A549 (cell line): ENCODE results near the gene TIPARP. TPM values are rescaled to one million over a fixed set of nuclear protein-coding genes. Genes with fewer than 3 reads are reported as not detected.

Experiments
- ATAC-seq, 2 experiments: fragments of 200-7000 bp in 1 of 2; fragments of >200 bp in 1 of 2; cut with Nextera tagmentation in 1 of 2; cut with Tn5 transposase in 1 of 2; 3 replicates each; pipeline versions ENCODE4 v1.8.0 to v1.9.1; 2018 to 2020; ENCODE audit warnings: mild to moderate bottlenecking in 1 of 2, moderate library complexity in 1 of 2
- CTCF ChIA-PET: fragments of 300-600 bp; sonication (Branson Sonifier 250); formaldehyde crosslinking; extraction: SDS; loops from one replicate; lab custom pipeline; 2021; ENCODE audit warnings: antibody characterized with exemption, inconsistent platforms; lab: Yijun Ruan, JAX
- POLR2A ChIA-PET: fragments of 350-600 bp; formaldehyde crosslinking; extraction: SDS; loops from one replicate; lab custom pipeline; 2021; ENCODE audit warnings: antibody characterized with exemption, inconsistent platforms; lab: Yijun Ruan, JAX
- DNase-seq, 2 experiments: peaks; one replicate each; pipeline versions ENCODE4 v3.0.0 to v3.0.0-alpha.2; 2011 to 2016; ENCODE audit warnings: low read depth in 1 of 2, low spot score in 1 of 2
- FAIRE-seq: peaks from 2 replicates; lab custom pipeline; 2011; peaks lifted over from hg19 to GRCh38; lab: Jason Lieb, UNC
- H3K27ac ChIP-seq, 2 experiments: fragments of >200 bp; sonication (Bioruptor Twin); formaldehyde crosslinking; 3 replicates each; pipeline ENCODE4 v1.5.1; 2016 to 2017
- H3K4me1 ChIP-seq: fragments of >200 bp; sonication (Bioruptor Twin); formaldehyde crosslinking; 3 replicates; pipeline ENCODE4 v1.6.1; 2016
- H3K4me2 ChIP-seq: fragments of >200 bp; sonication (Bioruptor Twin); formaldehyde crosslinking; 3 replicates; pipeline ENCODE4 v1.6.1; 2016
- H3K4me3 ChIP-seq: fragments of >200 bp; sonication (Bioruptor Twin); formaldehyde crosslinking; 3 replicates; pipeline ENCODE4 v1.5.1; 2016
- H3K9me3 ChIP-seq: fragments of >200 bp; sonication (Bioruptor Twin); formaldehyde crosslinking; 3 replicates; pipeline ENCODE4 v1.6.1; 2016
- CHD4 ChIP-seq: fragments of 200-600 bp; sonication (generic); IDR thresholded peaks from 2 replicates; pipeline ENCODE4 v1.6.1; 2016; ENCODE audit warnings: antibody characterized with exemption, mild to moderate bottlenecking, borderline replicate concordance
- EHMT2 ChIP-seq: fragments of 200-600 bp; sonication (generic); IDR thresholded peaks from 2 replicates; pipeline ENCODE4 v1.6.1; 2016; ENCODE audit warnings: antibody characterized with exemption, low read depth, mild to moderate bottlenecking, moderate library complexity
- ESRRA ChIP-seq: fragments of 150-350 bp; IDR thresholded peaks from 2 replicates; pipeline ENCODE4 v1.6.1; 2014; ENCODE audit warnings: mild to moderate bottlenecking, low read length, borderline replicate concordance
- FOSB ChIP-seq: fragments of 250-450 bp; sonication (Bioruptor Pico); IDR thresholded peaks from 2 replicates; pipeline ENCODE4 v1.5.0; 2020; ENCODE audit warnings: mild to moderate bottlenecking, moderate library complexity
- FOXS1 ChIP-seq: fragments of 250-450 bp; sonication (Bioruptor Pico); IDR thresholded peaks from 2 replicates; pipeline ENCODE4 v1.5.0; 2020; ENCODE audit warnings: mild to moderate bottlenecking, moderate library complexity
- HDAC2 ChIP-seq: fragments of 200-600 bp; sonication (generic); IDR thresholded peaks from 2 replicates; pipeline ENCODE4 v1.6.1; 2016
- HOXA7 ChIP-seq: fragments of 250-450 bp; sonication (Bioruptor Pico); IDR thresholded peaks from 2 replicates; pipeline ENCODE4 v1.5.0; 2020; ENCODE audit warnings: mild to moderate bottlenecking, moderate library complexity
- HOXB13 ChIP-seq: fragments of 250-450 bp; sonication (Bioruptor Pico); IDR thresholded peaks from 2 replicates; pipeline ENCODE4 v1.5.0; 2020; ENCODE audit warnings: low read depth, mild to moderate bottlenecking, moderate library complexity
- HOXB5 ChIP-seq: fragments of 250-450 bp; sonication (Bioruptor Pico); IDR thresholded peaks from 2 replicates; pipeline ENCODE4 v1.5.0; 2020; ENCODE audit warnings: mild to moderate bottlenecking, moderate library complexity
- JUN ChIP-seq, 2 experiments: fragments of >200 bp; sonication (Bioruptor Twin); formaldehyde crosslinking; IDR thresholded peaks; 2 replicates in 1 of 2; 3 replicates in 1 of 2; pipeline ENCODE4 v1.6.1; 2016 to 2017
- JUNB ChIP-seq: fragments of >200 bp; sonication (Bioruptor Twin); formaldehyde crosslinking; IDR thresholded peaks from 2 replicates; pipeline ENCODE4 v1.6.1; 2016
- KDM1A ChIP-seq: fragments of 200-600 bp; sonication (generic); IDR thresholded peaks from 2 replicates; pipeline ENCODE4 v1.6.1; 2016; ENCODE audit warnings: low read depth, mild to moderate bottlenecking
- KDM5A ChIP-seq: fragments of 200-600 bp; sonication (generic); IDR thresholded peaks from 2 replicates; pipeline ENCODE4 v1.6.1; 2016; ENCODE audit warnings: antibody characterized with exemption, mild to moderate bottlenecking
- MAFK ChIP-seq: fragments of 450-650 bp; IDR thresholded peaks from 2 replicates; pipeline ENCODE4 v1.6.1; 2014; ENCODE audit not compliant: partially characterized antibody
- MAZ ChIP-seq: fragments of 150-350 bp; IDR thresholded peaks from 2 replicates; pipeline ENCODE4 v1.6.1; 2014; ENCODE audit warnings: antibody characterized with exemption, low read depth, low read length, borderline replicate concordance
- NFE2L2 ChIP-seq: fragments of 150-350 bp; conservative IDR thresholded peaks from 2 replicates; pipeline ENCODE4 v1.6.1; 2014; ENCODE audit warnings: low read length
- NPAS2 ChIP-seq: fragments of 250-450 bp; sonication (Bioruptor Pico); IDR thresholded peaks from 2 replicates; pipeline ENCODE4 v1.8.0; 2022; ENCODE audit warnings: mild to moderate bottlenecking, moderate library complexity, borderline replicate concordance
- NR3C1 ChIP-seq: fragments of >200 bp; sonication (Bioruptor Twin); formaldehyde crosslinking; IDR thresholded peaks from 3 replicates; pipeline ENCODE4 v1.6.1; 2017
- POLR2A ChIP-seq: IDR thresholded peaks from 2 replicates; pipeline ENCODE4 v1.6.1; 2012; ENCODE audit warnings: mild to moderate bottlenecking, low read length
- RARB ChIP-seq: fragments of 250-450 bp; sonication (Bioruptor Pico); IDR thresholded peaks from 2 replicates; pipeline ENCODE4 v1.8.0; 2021; ENCODE audit warnings: mild to moderate bottlenecking, moderate library complexity
- RFX5 ChIP-seq: fragments of 450-650 bp; IDR thresholded peaks from 2 replicates; pipeline ENCODE4 v1.7.1; 2014; ENCODE audit warnings: antibody characterized with exemption, mild to moderate bottlenecking, moderate library complexity
- RNF2 ChIP-seq: fragments of 200-600 bp; sonication (generic); IDR thresholded peaks from 2 replicates; pipeline ENCODE4 v1.6.1; 2016; ENCODE audit warnings: low read depth, mild to moderate bottlenecking, antibody characterized with exemption, moderate library complexity, borderline replicate concordance
- SREBF2 ChIP-seq: fragments of 450-650 bp; IDR thresholded peaks from 2 replicates; pipeline ENCODE4 v1.6.1; 2014; ENCODE audit warnings: mild to moderate bottlenecking, moderate library complexity
- WGBS: methylation state at CpG from one replicate; pipeline ENCODE4 v1.1.6; 2017; ENCODE audit errors: missing lambda C conversion rate; 5-methylcytosine and 5-hydroxymethylcytosine counted together
- polyA plus RNA-seq, 4 experiments: library from polyadenylated mRNA; depleted of rRNA in 3 of 4; stranded (reverse); fragments of >200 nt; fragmentation: RNase III in 1 of 4; extraction: RNeasy Plus Mini Kit Qiagen cat#74134 plus additional on column Dnase treatment in 1 of 4; gene quantifications; 2 replicates in 3 of 4; 3 replicates in 1 of 4; pipeline ENCODE4 v1.2.3, GENCODE V29; 2011 to 2017
- TF ChIP-seq, protein P1 (sequence below): IDR thresholded peaks from 2 replicates; pipeline ENCODE4 v1.6.1; 2012; ENCODE audit warnings: low read depth, borderline replicate concordance
- TF ChIP-seq, protein P2 (sequence below): fragments of 250-450 bp; sonication (Bioruptor Pico); IDR thresholded peaks from 2 replicates; pipeline ENCODE4 v1.5.0; 2021; ENCODE audit warnings: mild to moderate bottlenecking, moderate library complexity, borderline replicate concordance
- TF ChIP-seq, protein P3 (sequence below): fragments of >200 bp; sonication (Bioruptor Twin); formaldehyde crosslinking; IDR thresholded peaks from 2 replicates; pipeline ENCODE4 v1.6.1; 2016
- TF ChIP-seq, protein P4 (sequence below): IDR thresholded peaks from 2 replicates; pipeline ENCODE4 v1.6.1; 2012
- TF ChIP-seq, protein P5 (sequence below): fragments of 450-650 bp; IDR thresholded peaks from 2 replicates; pipeline ENCODE4 v1.6.1; 2014; ENCODE audit warnings: antibody characterized with exemption

TIPARP gene
- polyA plus RNA-seq, 2 of the 4 experiments (the other 2 are of a cell fraction), result 11.8 to 16.5 TPM

DNA sequence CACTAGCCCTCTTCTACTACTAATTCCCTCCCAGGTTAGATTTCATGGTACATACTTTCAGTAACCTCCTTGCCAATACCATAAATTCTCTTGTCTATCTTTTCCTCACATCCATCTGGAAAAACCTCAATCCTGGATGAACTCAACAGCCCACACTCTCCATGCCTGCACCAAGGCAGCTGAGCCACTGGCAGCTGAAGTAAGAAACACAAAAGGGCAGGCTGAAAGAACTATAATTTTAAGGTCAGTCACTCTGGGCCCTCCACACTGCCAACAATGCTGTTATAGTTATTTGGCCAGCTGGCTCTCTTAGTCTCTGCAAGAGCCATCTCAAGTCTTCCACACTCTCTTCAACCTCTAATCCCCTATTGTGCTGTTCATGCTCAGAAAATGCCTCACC is 15.1 kb upstream of the TIPARP start:
- no peak overlapping the region for H3K27ac ChIP-seq
- no peak for TF ChIP-seq KDM1A
- TF ChIP-seq HDAC2, result no peak
- TF ChIP-seq, all 56 proteins: peak for 0
- Histone ChIP-seq H3K4me1 (no peaks in the 10 kb centered on the region), H3K9me3 (no peaks in the 10 kb centered on the region), H3K4me3 (no peak overlapping the region), H3K4me2 (no peak overlapping the region)
- ChIA-PET POLR2A (no interaction called here), CTCF (interaction anchor here (0.9 kb wide), 1 partner anchor 149 kb away, joined by 3 read pairs; no protein-coding TSS in a partner anchor)
- ATAC-seq (no peak), DNase-seq (no peak), FAIRE-seq (no peak)

DNA sequence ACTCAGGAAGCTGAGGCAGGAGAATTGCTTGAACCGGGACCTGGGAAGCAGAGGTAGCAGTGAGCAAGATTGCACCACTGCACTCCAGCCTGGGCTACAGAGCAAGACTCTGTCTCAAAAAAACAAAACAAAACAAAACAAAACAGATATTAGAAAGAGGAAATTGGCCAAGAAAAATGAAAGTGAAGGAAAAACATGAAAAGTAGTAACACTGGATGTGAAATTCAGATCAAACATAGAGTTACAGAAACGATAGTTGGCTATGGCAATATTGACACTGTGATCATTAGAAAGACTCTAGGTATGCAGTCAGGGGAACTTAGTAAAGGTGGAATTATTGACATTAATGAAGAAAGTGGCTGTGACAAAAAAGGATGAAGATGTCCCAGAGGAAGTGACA is 13.2 kb upstream of the TIPARP start:
- CTCF ChIA-PET, result no interaction called here
- TF ChIP-seq KDM5A, result no peak
- no peak for TF ChIP-seq CHD4
- no peak for TF ChIP-seq MAZ
- no peak for TF ChIP-seq KDM1A
- no peak for TF ChIP-seq MAFK
- no peak for TF ChIP-seq NR3C1
- no peak for TF ChIP-seq RARB (CRISPR knock-in tag)
- no peak for TF ChIP-seq HOXB5
- no peak for TF ChIP-seq HOXB13
- no peak for TF ChIP-seq NPAS2 (CRISPR knock-in tag)
- no peak for TF ChIP-seq RFX5
- no peak for TF ChIP-seq POLR2A
- TF ChIP-seq, protein P1, sequence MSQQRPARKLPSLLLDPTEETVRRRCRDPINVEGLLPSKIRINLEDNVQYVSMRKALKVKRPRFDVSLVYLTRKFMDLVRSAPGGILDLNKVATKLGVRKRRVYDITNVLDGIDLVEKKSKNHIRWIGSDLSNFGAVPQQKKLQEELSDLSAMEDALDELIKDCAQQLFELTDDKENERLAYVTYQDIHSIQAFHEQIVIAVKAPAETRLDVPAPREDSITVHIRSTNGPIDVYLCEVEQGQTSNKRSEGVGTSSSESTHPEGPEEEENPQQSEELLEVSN, result no peak
- no peak for TF ChIP-seq SREBF2
- TF ChIP-seq HOXA7 (CRISPR knock-in tag), result no peak
- no peak for TF ChIP-seq JUN (IDR thresholded peaks at IDR 0.05)
- TF ChIP-seq, protein P2, sequence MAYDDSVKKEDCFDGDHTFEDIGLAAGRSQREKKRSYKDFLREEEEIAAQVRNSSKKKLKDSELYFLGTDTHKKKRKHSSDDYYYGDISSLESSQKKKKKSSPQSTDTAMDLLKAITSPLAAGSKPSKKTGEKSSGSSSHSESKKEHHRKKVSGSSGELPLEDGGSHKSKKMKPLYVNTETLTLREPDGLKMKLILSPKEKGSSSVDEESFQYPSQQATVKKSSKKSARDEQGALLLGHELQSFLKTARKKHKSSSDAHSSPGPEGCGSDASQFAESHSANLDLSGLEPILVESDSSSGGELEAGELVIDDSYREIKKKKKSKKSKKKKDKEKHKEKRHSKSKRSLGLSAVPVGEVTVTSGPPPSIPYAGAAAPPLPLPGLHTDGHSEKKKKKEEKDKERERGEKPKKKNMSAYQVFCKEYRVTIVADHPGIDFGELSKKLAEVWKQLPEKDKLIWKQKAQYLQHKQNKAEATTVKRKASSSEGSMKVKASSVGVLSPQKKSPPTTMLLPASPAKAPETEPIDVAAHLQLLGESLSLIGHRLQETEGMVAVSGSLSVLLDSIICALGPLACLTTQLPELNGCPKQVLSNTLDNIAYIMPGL (CRISPR knock-in tag), result no peak
- DNase-seq (no peak), ATAC-seq (no peak), FAIRE-seq (no peak)
- Histone ChIP-seq H3K4me3 (no peak overlapping the region), H3K4me1 (0 out of 3 replicates have a peak, but pooled peaks cover 3% of the 10 kb centered on the region), H3K27ac (no peak overlapping the region), H3K4me2 (no peak overlapping the region), H3K9me3 (no peaks in the 10 kb centered on the region)
- POLR2A ChIA-PET, result no interaction called here
- 61% methylated on average over 2 of the region's 2 CpGs for WGBS

DNA sequence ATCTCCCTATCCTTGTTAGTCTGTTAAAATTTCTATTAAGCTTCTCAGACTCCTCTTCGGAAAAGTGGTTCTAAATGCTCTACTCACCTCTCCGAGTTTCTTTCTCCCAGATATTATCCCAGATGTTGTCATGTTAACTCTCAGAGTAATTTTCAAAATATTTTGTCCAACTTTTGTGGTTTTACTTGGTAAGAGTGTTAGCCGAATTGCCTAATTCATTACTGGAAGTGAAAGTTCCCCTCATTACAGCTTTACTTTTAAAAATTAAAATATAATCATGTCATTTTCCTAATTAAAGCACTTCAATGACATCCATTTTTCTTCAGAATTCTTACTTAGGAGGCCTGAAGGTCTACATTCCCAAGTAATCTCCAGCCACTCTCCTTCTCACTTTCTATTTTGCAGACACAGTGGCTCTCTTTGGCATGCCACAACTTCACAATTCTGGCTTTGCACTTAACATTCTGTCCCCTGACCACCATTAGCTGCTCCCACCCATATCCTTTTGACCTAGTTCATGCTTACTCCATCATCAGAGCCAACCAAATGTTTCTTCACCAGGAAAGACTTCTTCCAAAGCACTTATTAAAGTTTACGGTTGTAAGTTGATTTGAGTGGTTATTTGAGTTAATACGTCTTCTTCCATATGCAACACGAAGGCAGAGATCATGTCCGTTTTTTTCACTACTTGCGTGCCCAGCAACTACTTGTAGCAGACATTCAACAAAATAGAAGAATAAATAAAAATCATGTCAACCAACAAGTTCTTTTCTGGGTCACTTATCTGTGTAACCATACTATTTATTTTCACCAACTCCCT is 10.2 kb upstream of the TIPARP start:
- ChIA-PET CTCF (interaction anchor here (1.1 to 1.7 kb wide), 3 partner anchors 9 to 474 kb away, joined by 3 to 5 read pairs (median 4); no protein-coding TSS in a partner anchor), POLR2A (no interaction called here)
- no peaks in the 10 kb centered on the region for H3K9me3 ChIP-seq
- H3K4me1 ChIP-seq, result peaks cover 10% of the 10 kb centered on the region; the same call in 2 of the 3 replicates
- no peak overlapping the region for H3K4me3 ChIP-seq
- no peak overlapping the region for H3K4me2 ChIP-seq
- no peak for DNase-seq
- no peak overlapping the region for H3K27ac ChIP-seq
- no peak for FAIRE-seq
- ATAC-seq, result no peak
- 84% methylated on average over 8 of the region's 8 CpGs for WGBS
- no peak for TF ChIP-seq NFE2L2
- no peak for TF ChIP-seq MAZ
- TF ChIP-seq, protein P2 (CRISPR knock-in tag), result no peak
- no peak for TF ChIP-seq RARB (CRISPR knock-in tag)
- TF ChIP-seq, protein P3, sequence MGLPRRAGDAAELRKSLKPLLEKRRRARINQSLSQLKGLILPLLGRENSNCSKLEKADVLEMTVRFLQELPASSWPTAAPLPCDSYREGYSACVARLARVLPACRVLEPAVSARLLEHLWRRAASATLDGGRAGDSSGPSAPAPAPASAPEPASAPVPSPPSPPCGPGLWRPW, result no peak
- no peak for TF ChIP-seq HDAC2
- no peak for TF ChIP-seq ESRRA
- no peak for TF ChIP-seq KDM1A
- TF ChIP-seq JUNB, result no peak
- TF ChIP-seq, protein P4, sequence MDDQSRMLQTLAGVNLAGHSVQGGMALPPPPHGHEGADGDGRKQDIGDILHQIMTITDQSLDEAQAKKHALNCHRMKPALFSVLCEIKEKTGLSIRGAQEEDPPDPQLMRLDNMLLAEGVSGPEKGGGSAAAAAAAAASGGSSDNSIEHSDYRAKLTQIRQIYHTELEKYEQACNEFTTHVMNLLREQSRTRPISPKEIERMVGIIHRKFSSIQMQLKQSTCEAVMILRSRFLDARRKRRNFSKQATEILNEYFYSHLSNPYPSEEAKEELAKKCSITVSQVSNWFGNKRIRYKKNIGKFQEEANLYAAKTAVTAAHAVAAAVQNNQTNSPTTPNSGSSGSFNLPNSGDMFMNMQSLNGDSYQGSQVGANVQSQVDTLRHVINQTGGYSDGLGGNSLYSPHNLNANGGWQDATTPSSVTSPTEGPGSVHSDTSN, result no peak
- no peak for TF ChIP-seq FOSB
- TF ChIP-seq SREBF2, result no peak
- TF ChIP-seq RNF2, result no peak
- TF ChIP-seq, protein P5, sequence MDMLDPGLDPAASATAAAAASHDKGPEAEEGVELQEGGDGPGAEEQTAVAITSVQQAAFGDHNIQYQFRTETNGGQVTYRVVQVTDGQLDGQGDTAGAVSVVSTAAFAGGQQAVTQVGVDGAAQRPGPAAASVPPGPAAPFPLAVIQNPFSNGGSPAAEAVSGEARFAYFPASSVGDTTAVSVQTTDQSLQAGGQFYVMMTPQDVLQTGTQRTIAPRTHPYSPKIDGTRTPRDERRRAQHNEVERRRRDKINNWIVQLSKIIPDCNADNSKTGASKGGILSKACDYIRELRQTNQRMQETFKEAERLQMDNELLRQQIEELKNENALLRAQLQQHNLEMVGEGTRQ, result no peak
- no peak for TF ChIP-seq FOXS1 (CRISPR knock-in tag)
- TF ChIP-seq EHMT2, result no peak
